SK-N-SH (cell line): ENCODE data around the gene SPIRE1. TPM values are rescaled to one million over a fixed set of nuclear protein-coding genes. Genes with fewer than 3 reads are reported as not detected.

Experiments
- CTCF ChIA-PET: fragments of 300-600, 350-600 bp; formaldehyde crosslinking; extraction: SDS; loops from one replicate; lab custom pipeline; 2021; lab: Yijun Ruan, JAX
- POLR2A ChIA-PET: fragments of 350-600 bp; sonication (Branson Sonifier 250); formaldehyde crosslinking; extraction: SDS; loops from one replicate; lab custom pipeline; 2020; ENCODE audit warnings: antibody characterized with exemption, inconsistent platforms; lab: Yijun Ruan, JAX
- DNase-seq: peaks from one replicate; pipeline ENCODE4 v3.0.0; 2012
- H2AFZ ChIP-seq: fragments of 200-600 bp; sonication (generic); 2 replicates; pipeline ENCODE4 v1.8.1; 2016; ENCODE audit warnings: antibody characterized with exemption, mild to moderate bottlenecking, low read depth
- H3F3A ChIP-seq: fragments of 200-600 bp; sonication (generic); replicated peaks from 2 replicates; pipeline ENCODE3; 2016; ENCODE audit warnings: antibody characterized with exemption, mild to moderate bottlenecking; ENCODE audit not compliant: insufficient read depth
- H3K27ac ChIP-seq, 2 experiments: fragments of 200-500 bp in 1 of 2; fragments of 200-600 bp in 1 of 2; sonication (Bioruptor generic) in 1 of 2; sonication (generic), shearing (Covaris generic) in 1 of 2; 2 replicates each; pipeline versions ENCODE4 v1.5.1 to v1.6.1; 2014 to 2016; ENCODE audit warnings: low read depth in 2 of 2, inconsistent platforms in 1 of 2, low read length in 1 of 2, mild to moderate bottlenecking in 1 of 2, mixed read lengths in 1 of 2
- H3K27me3 ChIP-seq: fragments of 200-600 bp; sonication (generic), shearing (Covaris generic); 2 replicates; pipeline ENCODE4 v1.6.1; 2016; ENCODE audit warnings: mixed run types; ENCODE audit not compliant: insufficient read depth
- H3K36me3 ChIP-seq, 2 experiments: fragments of 200-500 bp in 1 of 2; fragments of 200-600 bp in 1 of 2; sonication (Bioruptor generic) in 1 of 2; sonication (generic) in 1 of 2; replicated peaks in 1 of 2; 2 replicates each; pipeline versions ENCODE3 to v1.5.1; 2014 to 2016; ENCODE audit warnings: low read length in 1 of 2, mild to moderate bottlenecking in 1 of 2; ENCODE audit not compliant: insufficient read depth in 2 of 2, control insufficient read depth in 1 of 2
- H3K4me1 ChIP-seq, 2 experiments: fragments of 200-500 bp in 1 of 2; fragments of 200-600 bp in 1 of 2; sonication (Bioruptor generic) in 1 of 2; sonication (generic), shearing (Covaris generic) in 1 of 2; 2 replicates each; pipeline versions ENCODE4 v1.5.1 to v1.6.1; 2014 to 2016; ENCODE audit warnings: low read depth in 1 of 2, low read length in 1 of 2, mixed run types in 1 of 2; ENCODE audit not compliant: insufficient read depth in 2 of 2, control insufficient read depth in 1 of 2
- H3K4me2 ChIP-seq: fragments of 200-600 bp; sonication (generic), shearing (Covaris generic); 2 replicates; pipeline ENCODE4 v1.6.1; 2017; ENCODE audit warnings: mixed run types
- H3K4me3 ChIP-seq, 2 experiments: fragments of 200-500 bp in 1 of 2; fragments of 200-600 bp in 1 of 2; sonication (Bioruptor generic) in 1 of 2; sonication (generic), shearing (Covaris generic) in 1 of 2; 2 replicates each; pipeline versions ENCODE4 v1.5.1 to v1.8.1; 2014 to 2016; ENCODE audit warnings: low read depth in 2 of 2, inconsistent platforms in 1 of 2, low read length in 1 of 2, mild to moderate bottlenecking in 1 of 2, mixed read lengths in 1 of 2, moderate library complexity in 1 of 2
- H3K79me2 ChIP-seq: fragments of 200-600 bp; sonication (generic); 2 replicates; pipeline ENCODE4 v1.8.1; 2017; ENCODE audit warnings: mild to moderate bottlenecking; ENCODE audit not compliant: insufficient read depth
- H3K9ac ChIP-seq: fragments of 200-600 bp; sonication (generic); 2 replicates; pipeline ENCODE4 v1.6.1; 2017; ENCODE audit warnings: mixed run types
- H3K9me2 ChIP-seq: fragments of 200-600 bp; sonication (generic); 2 replicates; pipeline ENCODE4 v1.6.1; 2017; ENCODE audit warnings: mixed run types
- H3K9me3 ChIP-seq: fragments of 200-600 bp; sonication (generic); 2 replicates; pipeline ENCODE4 v1.6.1; 2017; ENCODE audit warnings: mixed run types, mild to moderate bottlenecking, moderate library complexity
- H4K20me1 ChIP-seq: fragments of 200-600 bp; sonication (generic); 2 replicates; pipeline ENCODE4 v1.6.1; 2017; ENCODE audit warnings: mild to moderate bottlenecking, mixed run types; ENCODE audit not compliant: insufficient read depth
- CHD2 ChIP-seq: fragments of 150-350 bp; IDR thresholded peaks from 2 replicates; pipeline ENCODE4 v1.6.1; 2018; ENCODE audit warnings: low read length; ENCODE audit not compliant: partially characterized antibody
- FOXJ3 ChIP-seq: sonication (generic); formaldehyde crosslinking; IDR thresholded peaks from 2 replicates; pipeline ENCODE4 v1.5.1; 2020; ENCODE audit warnings: mild to moderate bottlenecking, missing genetic modification reagents
- GABPA ChIP-seq: IDR thresholded peaks from 2 replicates; pipeline ENCODE4 v1.4.0; 2012; ENCODE audit warnings: low read depth, mild to moderate bottlenecking
- JUND ChIP-seq: IDR thresholded peaks from 2 replicates; pipeline ENCODE4 v1.4.0; 2012
- NRF1 ChIP-seq: IDR thresholded peaks from 2 replicates; pipeline ENCODE4 v1.6.1; 2012; ENCODE audit warnings: low read depth, mild to moderate bottlenecking, low read length
- POLR2AphosphoS5 ChIP-seq: IDR thresholded peaks from 2 replicates; pipeline ENCODE4 v1.6.1; 2012; ENCODE audit warnings: low read depth, low read length
- REST ChIP-seq: IDR thresholded peaks from 2 replicates; pipeline ENCODE4 v1.6.1; 2012; ENCODE audit warnings: mild to moderate bottlenecking, low read depth, low read length, moderate library complexity
- RXRA ChIP-seq: IDR thresholded peaks from 2 replicates; pipeline ENCODE4 v1.4.0; 2012; ENCODE audit warnings: low read depth, mild to moderate bottlenecking, borderline replicate concordance
- SIN3A ChIP-seq: IDR thresholded peaks from 2 replicates; pipeline ENCODE4 v1.6.1; 2012; ENCODE audit warnings: low read depth, mild to moderate bottlenecking, low read length, moderate library complexity, borderline replicate concordance
- TCF12 ChIP-seq: IDR thresholded peaks from 2 replicates; pipeline ENCODE4 v1.4.0; 2012
- USF1 ChIP-seq: IDR thresholded peaks from 2 replicates; pipeline ENCODE4 v1.4.0; 2012; ENCODE audit warnings: low read depth, borderline replicate concordance
- WGBS: methylation state at CpG from one replicate; pipeline ENCODE4 v1.1.6; 2017; ENCODE audit warnings: low lambda C conversion rate; 5-methylcytosine and 5-hydroxymethylcytosine counted together
- polyA plus RNA-seq, 3 experiments: library from polyadenylated mRNA; depleted of rRNA; stranded (reverse); fragments of >200 nt; gene quantifications; 2 replicates each; pipeline ENCODE4 v1.2.3, GENCODE V29; 2012
- TF ChIP-seq, protein P1 (sequence below): IDR thresholded peaks from 2 replicates; pipeline ENCODE4; 2012
- TF ChIP-seq, protein P2 (sequence below): fragments of 150-350 bp; IDR thresholded peaks from 2 replicates; pipeline ENCODE4 v1.6.1; 2016; ENCODE audit warnings: mild to moderate bottlenecking, low read depth, low read length
- TF ChIP-seq, protein P3 (sequence below): IDR thresholded peaks from 2 replicates; pipeline ENCODE4 v1.4.0; 2012; ENCODE audit warnings: low read depth
- TF ChIP-seq, protein P4 (sequence below): fragments of 200-600 bp; sonication (generic); IDR thresholded peaks from 2 replicates; pipeline ENCODE4 v1.6.1; 2017; ENCODE audit warnings: antibody characterized with exemption, mild to moderate bottlenecking, moderate library complexity

The SPIRE1 gene
- polyA plus RNA-seq, 1 of the 3 experiments (the other 2 are of a cell fraction), result 6.7 TPM

DNA sequence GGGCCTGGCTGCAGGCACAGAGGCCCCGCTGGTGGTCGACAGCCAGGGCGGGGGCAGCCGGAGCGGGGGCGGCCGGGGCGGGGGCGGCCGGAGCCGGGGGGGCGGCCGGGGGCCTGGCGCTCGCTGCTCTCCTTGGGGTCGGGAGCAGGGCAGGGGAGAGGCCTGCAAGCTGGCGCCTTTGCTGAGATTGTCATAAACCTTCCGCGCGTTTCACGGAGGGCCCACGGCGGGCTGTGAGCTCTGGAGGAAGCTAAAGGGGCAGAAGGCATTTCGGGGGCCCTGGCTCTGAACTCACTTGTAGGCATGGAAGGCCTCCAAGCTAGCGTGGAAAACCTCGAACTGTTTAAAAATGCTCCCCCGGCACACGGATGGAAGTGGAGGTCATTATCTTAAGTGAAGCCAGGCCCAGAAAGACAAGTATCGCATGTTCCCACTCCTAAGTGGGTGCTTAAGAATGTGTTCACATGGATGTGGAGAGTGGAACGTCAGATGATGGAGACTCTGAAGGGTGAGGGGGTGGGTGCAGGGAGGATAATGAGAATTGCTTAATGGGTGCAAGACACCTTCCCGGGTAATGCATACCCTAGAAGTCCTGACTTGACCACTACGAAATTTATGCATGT lies 249.5 kb downstream of the SPIRE1 start:
- peak overlapping the region; percentile 73 to 76 for H3K27ac ChIP-seq
- CTCF ChIA-PET, result interaction anchor here (1.0 to 4.0 kb wide), 7 partner anchors 11 to 251 kb away, joined by 3 to 26 read pairs (median 4); partner anchors contain the start of gene SPIRE1
- TF ChIP-seq TCF12 (no peak), USF1 (no peak)
- TF ChIP-seq, all 33 proteins: peak for 0
- Histone ChIP-seq H3K4me3 (peak overlapping the region; percentile 56 to 78), H3F3A (peaks cover 11% of the 10 kb centered on the region), H4K20me1 (0 out of 2 replicates have a peak, but pooled peaks cover 3% of the 10 kb centered on the region), H3K79me2 (peaks cover 49% of the 10 kb centered on the region), H2AFZ (peak overlapping the region; percentile 63), H3K36me3 (peaks cover 0 to 5% of the 10 kb centered on the region in 2 experiments), H3K9me2 (no peaks in the 10 kb centered on the region), H3K4me2 (peak overlapping the region; percentile 83), H3K27me3 (no peaks in the 10 kb centered on the region), H3K4me1 (peaks cover 11 to 15% of the 10 kb centered on the region in 2 experiments; a peak in 2 of 4 replicates), H3K9ac (peak overlapping the region; percentile 73), H3K9me3 (no peaks in the 10 kb centered on the region)
- 7% methylated on average over 9 of the region's 32 CpGs for WGBS
- POLR2A ChIA-PET, result interaction anchor here (0.7 to 2.4 kb wide), 7 partner anchors 11 to 475 kb away, joined by 3 to 15 read pairs (median 6); partner anchors contain the start of genes AFG3L2, CEP76 and PSMG2
- DNase-seq, result peak; percentile 34

- no peak overlapping the region for H3K4me3 ChIP-seq
- H3K9ac ChIP-seq, result no peak overlapping the region
- H2AFZ ChIP-seq, result no peak overlapping the region
- H3K4me2 ChIP-seq, result no peak overlapping the region
- no peak overlapping the region for H3K27ac ChIP-seq
- no peaks in the 10 kb centered on the region for H3K27me3 ChIP-seq
- H3K79me2 ChIP-seq, result peaks cover 33% of the 10 kb centered on the region
- no peak for DNase-seq
- no peaks in the 10 kb centered on the region for H3K9me2 ChIP-seq
- POLR2A ChIA-PET, result no interaction called here
- peaks cover 11 to 16% of the 10 kb centered on the region in 2 experiments; a peak in 2 of 4 replicates for H3K4me1 ChIP-seq
- H4K20me1 ChIP-seq, result 0 out of 2 replicates have a peak, but pooled peaks cover 3% of the 10 kb centered on the region
- CTCF ChIA-PET, result interaction anchor here (0.8 to 4.0 kb wide), 5 partner anchors 11 to 252 kb away, joined by 3 to 26 read pairs (median 5); partner anchors contain the start of gene SPIRE1
- peaks cover 0 to 5% of the 10 kb centered on the region in 2 experiments for H3K36me3 ChIP-seq
- peaks cover 15% of the 10 kb centered on the region for H3F3A ChIP-seq
- WGBS, result 93% methylated on average over 19 of the region's 19 CpGs
- H3K9me3 ChIP-seq, result no peaks in the 10 kb centered on the region
- TF ChIP-seq, protein P1, sequence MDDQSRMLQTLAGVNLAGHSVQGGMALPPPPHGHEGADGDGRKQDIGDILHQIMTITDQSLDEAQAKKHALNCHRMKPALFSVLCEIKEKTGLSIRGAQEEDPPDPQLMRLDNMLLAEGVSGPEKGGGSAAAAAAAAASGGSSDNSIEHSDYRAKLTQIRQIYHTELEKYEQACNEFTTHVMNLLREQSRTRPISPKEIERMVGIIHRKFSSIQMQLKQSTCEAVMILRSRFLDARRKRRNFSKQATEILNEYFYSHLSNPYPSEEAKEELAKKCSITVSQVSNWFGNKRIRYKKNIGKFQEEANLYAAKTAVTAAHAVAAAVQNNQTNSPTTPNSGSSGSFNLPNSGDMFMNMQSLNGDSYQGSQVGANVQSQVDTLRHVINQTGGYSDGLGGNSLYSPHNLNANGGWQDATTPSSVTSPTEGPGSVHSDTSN, result no peak
- TF ChIP-seq NRF1, result no peak
- TF ChIP-seq GABPA, result no peak
- TF ChIP-seq SIN3A, result no peak
- TF ChIP-seq, protein P2, sequence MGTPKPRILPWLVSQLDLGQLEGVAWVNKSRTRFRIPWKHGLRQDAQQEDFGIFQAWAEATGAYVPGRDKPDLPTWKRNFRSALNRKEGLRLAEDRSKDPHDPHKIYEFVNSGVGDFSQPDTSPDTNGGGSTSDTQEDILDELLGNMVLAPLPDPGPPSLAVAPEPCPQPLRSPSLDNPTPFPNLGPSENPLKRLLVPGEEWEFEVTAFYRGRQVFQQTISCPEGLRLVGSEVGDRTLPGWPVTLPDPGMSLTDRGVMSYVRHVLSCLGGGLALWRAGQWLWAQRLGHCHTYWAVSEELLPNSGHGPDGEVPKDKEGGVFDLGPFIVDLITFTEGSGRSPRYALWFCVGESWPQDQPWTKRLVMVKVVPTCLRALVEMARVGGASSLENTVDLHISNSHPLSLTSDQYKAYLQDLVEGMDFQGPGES, result no peak
- TF ChIP-seq FOXJ3 (CRISPR knock-in tag), result no peak
- no peak for TF ChIP-seq CHD2
- TF ChIP-seq RXRA, result no peak
- no peak for TF ChIP-seq JUND
- TF ChIP-seq, protein P3, sequence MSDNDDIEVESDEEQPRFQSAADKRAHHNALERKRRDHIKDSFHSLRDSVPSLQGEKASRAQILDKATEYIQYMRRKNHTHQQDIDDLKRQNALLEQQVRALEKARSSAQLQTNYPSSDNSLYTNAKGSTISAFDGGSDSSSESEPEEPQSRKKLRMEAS, result no peak
- TF ChIP-seq POLR2AphosphoS5, result no peak
- TF ChIP-seq REST, result no peak
- TF ChIP-seq, protein P4, sequence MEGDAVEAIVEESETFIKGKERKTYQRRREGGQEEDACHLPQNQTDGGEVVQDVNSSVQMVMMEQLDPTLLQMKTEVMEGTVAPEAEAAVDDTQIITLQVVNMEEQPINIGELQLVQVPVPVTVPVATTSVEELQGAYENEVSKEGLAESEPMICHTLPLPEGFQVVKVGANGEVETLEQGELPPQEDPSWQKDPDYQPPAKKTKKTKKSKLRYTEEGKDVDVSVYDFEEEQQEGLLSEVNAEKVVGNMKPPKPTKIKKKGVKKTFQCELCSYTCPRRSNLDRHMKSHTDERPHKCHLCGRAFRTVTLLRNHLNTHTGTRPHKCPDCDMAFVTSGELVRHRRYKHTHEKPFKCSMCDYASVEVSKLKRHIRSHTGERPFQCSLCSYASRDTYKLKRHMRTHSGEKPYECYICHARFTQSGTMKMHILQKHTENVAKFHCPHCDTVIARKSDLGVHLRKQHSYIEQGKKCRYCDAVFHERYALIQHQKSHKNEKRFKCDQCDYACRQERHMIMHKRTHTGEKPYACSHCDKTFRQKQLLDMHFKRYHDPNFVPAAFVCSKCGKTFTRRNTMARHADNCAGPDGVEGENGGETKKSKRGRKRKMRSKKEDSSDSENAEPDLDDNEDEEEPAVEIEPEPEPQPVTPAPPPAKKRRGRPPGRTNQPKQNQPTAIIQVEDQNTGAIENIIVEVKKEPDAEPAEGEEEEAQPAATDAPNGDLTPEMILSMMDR, result no peak
Observed at GRCh38 chr18:12406371-12407111, 251.4 kb downstream of the SPIRE1 start.
